MM.1S (cell line): ENCODE results near the gene WIZ.

Source experiments
- DNase-seq: peaks from one replicate; pipeline ENCODE4 v3.0.0-alpha.2; 2015
- H2AFZ ChIP-seq: fragments of 300-600 bp; sonication (generic); 2 replicates; pipeline ENCODE4 v1.6.0; 2016; ENCODE audit warnings: antibody characterized with exemption, low read length
- H3F3A ChIP-seq: fragments of 300-600 bp; sonication (generic); 2 replicates; pipeline ENCODE4 v1.6.1; 2016; ENCODE audit warnings: mild to moderate bottlenecking, antibody characterized with exemption, low read length, moderate library complexity, mixed read lengths; ENCODE audit not compliant: insufficient read depth
- H3K27ac ChIP-seq: fragments of 300-600 bp; sonication (generic); 2 replicates; pipeline ENCODE4 v1.5.1; 2016; ENCODE audit warnings: mild to moderate bottlenecking, low read length
- H3K27me3 ChIP-seq: fragments of 300-600 bp; sonication (generic); replicated peaks from 2 replicates; pipeline ENCODE4 v1.6.0; 2016; ENCODE audit warnings: low read length; ENCODE audit not compliant: insufficient read depth
- H3K36me3 ChIP-seq: fragments of 300-600 bp; sonication (generic); replicated peaks from 2 replicates; pipeline ENCODE4 v1.6.1; 2016; ENCODE audit warnings: mild to moderate bottlenecking, low read length, mixed read lengths; ENCODE audit not compliant: insufficient read depth
- H3K4me1 ChIP-seq: fragments of 300-600 bp; sonication (generic); 2 replicates; pipeline ENCODE4 v1.6.1; 2016; ENCODE audit warnings: low read length, mixed read lengths
- H3K4me2 ChIP-seq: fragments of 300-600 bp; sonication (generic); 2 replicates; pipeline ENCODE4 v1.6.0; 2016; ENCODE audit warnings: low read depth, low read length
- H3K4me3 ChIP-seq: fragments of 300-600 bp; sonication (generic); 2 replicates; pipeline ENCODE4 v1.5.1; 2016; ENCODE audit warnings: low read length, mixed read lengths
- H3K79me2 ChIP-seq: fragments of 300-600 bp; sonication (generic); 2 replicates; pipeline ENCODE4 v1.6.1; 2016; ENCODE audit warnings: mixed run types, low read length, mixed read lengths
- H3K9ac ChIP-seq: fragments of 300-600 bp; sonication (generic); 2 replicates; pipeline ENCODE4 v1.6.1; 2016; ENCODE audit warnings: low read length, mixed read lengths
- H3K9me2 ChIP-seq: fragments of 300-600 bp; sonication (generic); replicated peaks from 2 replicates; pipeline ENCODE4 v1.6.1; 2016; ENCODE audit warnings: mild to moderate bottlenecking, low read length, mixed read lengths; ENCODE audit not compliant: insufficient read depth
- H3K9me3 ChIP-seq: fragments of 300-600 bp; sonication (generic); replicated peaks from 2 replicates; pipeline ENCODE4 v1.6.1; 2016; ENCODE audit warnings: mild to moderate bottlenecking, low read length, mixed read lengths; ENCODE audit not compliant: insufficient read depth
- H4K20me1 ChIP-seq: fragments of 300-600 bp; sonication (generic); 2 replicates; pipeline ENCODE4 v1.6.1; 2016; ENCODE audit warnings: mild to moderate bottlenecking, low read length, moderate library complexity, mixed read lengths; ENCODE audit not compliant: insufficient read depth
- CTCF ChIP-seq: fragments of 300-600 bp; sonication (generic); IDR thresholded peaks from 2 replicates; pipeline ENCODE4 v1.5.1; 2016; ENCODE audit warnings: antibody characterized with exemption, low read length, mixed read lengths
- EZH2 ChIP-seq: fragments of 300-600 bp; sonication (generic); optimal IDR thresholded peaks from 2 replicates; pipeline ENCODE3; 2017; ENCODE audit warnings: low read depth, mild to moderate bottlenecking, antibody characterized with exemption, low read length, mixed read lengths
- EZH2phosphoT487 ChIP-seq: fragments of 300-600 bp; sonication (generic); IDR thresholded peaks from 2 replicates; pipeline ENCODE4 v1.6.1; 2018; ENCODE audit warnings: antibody characterized with exemption, low read length

Gene WIZ

GRCh38 chr19:15431396-15432017 lies 18.2 kb downstream of the WIZ start:
- Histone ChIP-seq H3F3A (peaks cover 4% of the 10 kb centered on the region; the same call in 1 of the 2 replicates), H3K9me3 (no peaks in the 10 kb centered on the region), H4K20me1 (no peaks in the 10 kb centered on the region), H3K27ac (no peak overlapping the region), H2AFZ (no peak overlapping the region), H3K4me2 (peak overlapping the region; percentile 80), H3K27me3 (no peaks in the 10 kb centered on the region), H3K9me2 (no peaks in the 10 kb centered on the region), H3K79me2 (peaks cover 46% of the 10 kb centered on the region), H3K4me1 (peaks cover 14% of the 10 kb centered on the region), H3K9ac (peak overlapping the region; percentile 68), H3K4me3 (peak overlapping the region; percentile 87), H3K36me3 (peaks cover under 1% of the 10 kb centered on the region; the same call in 1 of the 2 replicates)
- TF ChIP-seq CTCF (no peak), EZH2 (no peak), EZH2phosphoT487 (no peak)
- no peak for DNase-seq

- TF ChIP-seq EZH2 (no peak), CTCF (no peak), EZH2phosphoT487 (no peak)
- H3F3A ChIP-seq: peaks cover 4% of the 10 kb centered on the region; the same call in 1 of the 2 replicates
- peak overlapping the region; percentile 68; the same call in 1 of the 2 replicates for H3K9ac ChIP-seq
- no peaks in the 10 kb centered on the region for H3K9me3 ChIP-seq
- H3K79me2 ChIP-seq: peaks cover 46% of the 10 kb centered on the region
- no peaks in the 10 kb centered on the region for H3K9me2 ChIP-seq
- peaks cover 4% of the 10 kb centered on the region; the same call in 1 of the 2 replicates for H3K36me3 ChIP-seq
- H2AFZ ChIP-seq: no peak overlapping the region
- no peaks in the 10 kb centered on the region for H4K20me1 ChIP-seq
- peaks cover 14% of the 10 kb centered on the region for H3K4me1 ChIP-seq
- 0 out of 2 replicates have a peak overlapping the region, but pooled peaks have one; percentile 87 for H3K4me3 ChIP-seq
- H3K4me2 ChIP-seq: peak overlapping the region; percentile 80; the same call in 1 of the 2 replicates
- no peak for DNase-seq
- no peak overlapping the region for H3K27ac ChIP-seq
- H3K27me3 ChIP-seq: no peaks in the 10 kb centered on the region
These were observed 19.1 kb downstream of the WIZ start for GRCh38 chr19:15430526-15431120.

GRCh38 chr19:15429825-15430467 lies 19.8 kb downstream of the WIZ start:
- DNase-seq: no peak
- Histone ChIP-seq H4K20me1 (no peaks in the 10 kb centered on the region), H3K36me3 (peaks cover 4% of the 10 kb centered on the region; the same call in 1 of the 2 replicates), H3K4me2 (no peak overlapping the region), H3K79me2 (peaks cover 46% of the 10 kb centered on the region), H3K9ac (no peak overlapping the region), H3K27me3 (no peaks in the 10 kb centered on the region), H2AFZ (no peak overlapping the region), H3K4me3 (no peak overlapping the region), H3F3A (peaks cover 4% of the 10 kb centered on the region; the same call in 1 of the 2 replicates), H3K9me3 (no peaks in the 10 kb centered on the region), H3K9me2 (no peaks in the 10 kb centered on the region), H3K27ac (no peak overlapping the region), H3K4me1 (peaks cover 14% of the 10 kb centered on the region)
- TF ChIP-seq EZH2 (no peak), EZH2phosphoT487 (no peak), CTCF (no peak)
